ENCODE measurements around the gene OR2C3. TPM values are rescaled to one million over a fixed set of nuclear protein-coding genes. Genes with fewer than 3 reads are reported as not detected.

The OR2C3 gene
- total and polyA plus RNA-seq, 2 of the 13 experiments (the other 11 are each of a cell fraction or from before 2014, with no cell fraction given), result not detected

GRCh38 chr1:247548769-247549182 is 12.5 kb upstream of the OR2C3 start, which contains the start of gene GCSAML:
Gene GCSAML (plus strand): TSS chr1:247549134. CDS start chr1:247549192, 58 bp downstream.
- Histone ChIP-seq H3K4me1 (ENCODE audit: insufficient read depth, low read length) (no peaks in the 10 kb centered on the region), H3K4me2 (ENCODE audit: low read depth, low read length) (no peak within 1 kb of the TSS), H3K27me3 (ENCODE audit: control insufficient read depth in 1 of 2, insufficient read depth in 2 of 2, low read length in 2 of 2) (no peaks in the 10 kb centered on the region), H3K27ac (ENCODE audit: extremely low read length, insufficient read depth, low read length) (no peak within 1 kb of the TSS), H4K20me1 (ENCODE audit: insufficient read depth, low read length) (no peaks in the 10 kb centered on the region), H2AFZ (ENCODE audit: low read length) (no peak within 1 kb of the TSS), H3K9ac (ENCODE audit: insufficient read depth, low read depth, low read length) (no peak within 1 kb of the TSS), H3K9me3 (ENCODE audit: low read length) (no peaks in the 10 kb centered on the region), H3K4me3 (replicated peaks in 1 of 3; ENCODE audit: insufficient read depth in 1 of 3, low read depth in 2 of 3, low read length in 3 of 3) (no peak within 1 kb of the TSS), H3K36me3 (replicated peaks in 1 of 2; ENCODE audit: control insufficient read depth in 1 of 2, insufficient read depth in 2 of 2, low read length in 2 of 2) (no peaks in the 10 kb centered on the region), H3K79me2 (ENCODE audit: insufficient read depth, low read length) (no peaks in the 10 kb centered on the region)
- intact Hi-C loops (cut with micrococcal nuclease; ENCODE audit: unreplicated experiment), result no loop called here
- FAIRE-seq, result no peak
- no peak for ATAC-seq
- no TSS peak for BruUV-seq (replicated peaks)
- no peak for DNase-seq (ENCODE audit: low spot score)
- 21% methylated on average over 13 of the region's 13 CpGs for WGBS (ENCODE audit: low lambda C conversion rate)
- POLR2A ChIA-PET, result no interaction called here
- CTCF ChIA-PET (ENCODE audit: low intra/inter-chr PET ratio, low total read pairs), result no interaction called here
- TF ChIP-seq EEA1 (CRISPR knock-in tag; IDR thresholded peaks at IDR 0.05; ENCODE audit: borderline replicate concordance) (no peak), PBX2 (CRISPR knock-in tag; IDR thresholded peaks at IDR 0.05) (no peak), ZNF570 (CRISPR knock-in tag; IDR thresholded peaks at IDR 0.05; ENCODE audit: borderline replicate concordance) (no peak), ZNF513 (CRISPR knock-in tag; conservative IDR thresholded peaks at IDR 0.05) (no peak), TGIF2 (CRISPR knock-in tag; IDR thresholded peaks at IDR 0.05) (no peak), AFF4 (CRISPR knock-in tag; IDR thresholded peaks at IDR 0.05) (no peak), AHDC1 (CRISPR knock-in tag; IDR thresholded peaks at IDR 0.05; ENCODE audit: borderline replicate concordance) (no peak), ONECUT2 (CRISPR knock-in tag; IDR thresholded peaks at IDR 0.05) (no peak), SP2 (CRISPR knock-in tag; IDR thresholded peaks at IDR 0.05) (no peak), STAG1 (CRISPR knock-in tag; IDR thresholded peaks at IDR 0.05) (no peak), SP1 (IDR thresholded peaks at IDR 0.05) (no peak), SP1 (CRISPR knock-in tag; IDR thresholded peaks at IDR 0.05) (no peak)
- in situ Hi-C loops (cut with HindIII; ENCODE audit: extremely low pct_ligation_motif_present, low pct_unique_long_range_greater_than_20kb), result no loop called here

Measured in HepG2 (cell line).